ENCODE measurements around the gene TNFRSF1A.

DNA sequence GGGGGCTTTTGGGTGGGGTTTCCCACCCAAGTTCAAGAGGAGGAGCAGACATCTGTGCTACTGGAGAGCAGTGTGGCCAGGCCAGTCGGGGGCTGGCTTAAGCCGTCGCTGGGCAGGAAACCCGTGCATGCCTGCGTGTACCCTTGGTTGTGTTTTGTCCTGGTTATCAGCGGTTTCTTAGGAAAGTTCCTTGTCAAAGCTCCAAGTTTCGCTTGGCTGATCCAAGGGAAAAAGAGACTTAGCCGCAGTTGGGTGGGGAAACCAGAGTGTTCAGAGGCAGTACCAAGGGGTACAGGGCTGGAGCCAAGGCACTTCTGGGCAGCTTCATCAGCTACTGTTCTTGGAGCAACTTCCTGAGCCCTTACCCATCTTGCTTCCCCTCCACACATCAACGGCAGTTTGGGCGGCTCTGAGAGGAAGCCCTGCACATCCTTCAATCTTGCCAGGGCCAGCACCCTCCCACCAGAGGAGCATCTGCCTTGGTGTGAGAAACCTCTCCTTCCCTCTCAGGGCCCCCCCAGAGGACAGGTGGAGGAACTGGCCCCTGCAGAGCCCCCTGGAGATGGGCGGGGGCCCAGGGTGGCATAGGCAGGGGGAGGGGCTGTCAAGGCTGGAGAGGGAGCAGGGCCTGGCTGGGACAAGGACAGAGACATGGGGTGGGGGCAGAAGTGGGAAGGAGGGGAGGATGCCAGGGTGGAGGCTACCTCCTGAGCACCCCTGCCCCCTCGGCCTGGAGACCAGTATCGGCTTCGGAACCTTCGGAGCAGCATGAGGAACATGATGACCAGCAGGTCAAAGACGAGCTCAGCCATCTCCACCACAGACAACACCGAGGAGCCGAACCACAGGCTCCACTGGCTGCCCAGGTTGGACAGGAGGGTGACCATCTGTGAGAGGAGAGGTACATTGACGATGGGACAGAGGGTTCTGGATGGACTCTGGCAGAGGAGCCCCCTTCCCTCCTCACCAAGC, 5.8 kb upstream of the TNFRSF1A start:
- TF ChIP-seq, protein P1, sequence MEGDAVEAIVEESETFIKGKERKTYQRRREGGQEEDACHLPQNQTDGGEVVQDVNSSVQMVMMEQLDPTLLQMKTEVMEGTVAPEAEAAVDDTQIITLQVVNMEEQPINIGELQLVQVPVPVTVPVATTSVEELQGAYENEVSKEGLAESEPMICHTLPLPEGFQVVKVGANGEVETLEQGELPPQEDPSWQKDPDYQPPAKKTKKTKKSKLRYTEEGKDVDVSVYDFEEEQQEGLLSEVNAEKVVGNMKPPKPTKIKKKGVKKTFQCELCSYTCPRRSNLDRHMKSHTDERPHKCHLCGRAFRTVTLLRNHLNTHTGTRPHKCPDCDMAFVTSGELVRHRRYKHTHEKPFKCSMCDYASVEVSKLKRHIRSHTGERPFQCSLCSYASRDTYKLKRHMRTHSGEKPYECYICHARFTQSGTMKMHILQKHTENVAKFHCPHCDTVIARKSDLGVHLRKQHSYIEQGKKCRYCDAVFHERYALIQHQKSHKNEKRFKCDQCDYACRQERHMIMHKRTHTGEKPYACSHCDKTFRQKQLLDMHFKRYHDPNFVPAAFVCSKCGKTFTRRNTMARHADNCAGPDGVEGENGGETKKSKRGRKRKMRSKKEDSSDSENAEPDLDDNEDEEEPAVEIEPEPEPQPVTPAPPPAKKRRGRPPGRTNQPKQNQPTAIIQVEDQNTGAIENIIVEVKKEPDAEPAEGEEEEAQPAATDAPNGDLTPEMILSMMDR (IDR thresholded peaks at IDR 0.05), result no peak
- TF ChIP-seq POLR2AphosphoS5 (IDR thresholded peaks at IDR 0.05; ENCODE audit: low read depth, low read length) (no peak), TCF7L2 (IDR thresholded peaks at IDR 0.05; ENCODE audit: low read depth, low read length) (no peak), SIN3A (IDR thresholded peaks at IDR 0.05; ENCODE audit: borderline replicate concordance, insufficient read depth, low read depth, low read length) (no peak)
- TF ChIP-seq, protein P2, sequence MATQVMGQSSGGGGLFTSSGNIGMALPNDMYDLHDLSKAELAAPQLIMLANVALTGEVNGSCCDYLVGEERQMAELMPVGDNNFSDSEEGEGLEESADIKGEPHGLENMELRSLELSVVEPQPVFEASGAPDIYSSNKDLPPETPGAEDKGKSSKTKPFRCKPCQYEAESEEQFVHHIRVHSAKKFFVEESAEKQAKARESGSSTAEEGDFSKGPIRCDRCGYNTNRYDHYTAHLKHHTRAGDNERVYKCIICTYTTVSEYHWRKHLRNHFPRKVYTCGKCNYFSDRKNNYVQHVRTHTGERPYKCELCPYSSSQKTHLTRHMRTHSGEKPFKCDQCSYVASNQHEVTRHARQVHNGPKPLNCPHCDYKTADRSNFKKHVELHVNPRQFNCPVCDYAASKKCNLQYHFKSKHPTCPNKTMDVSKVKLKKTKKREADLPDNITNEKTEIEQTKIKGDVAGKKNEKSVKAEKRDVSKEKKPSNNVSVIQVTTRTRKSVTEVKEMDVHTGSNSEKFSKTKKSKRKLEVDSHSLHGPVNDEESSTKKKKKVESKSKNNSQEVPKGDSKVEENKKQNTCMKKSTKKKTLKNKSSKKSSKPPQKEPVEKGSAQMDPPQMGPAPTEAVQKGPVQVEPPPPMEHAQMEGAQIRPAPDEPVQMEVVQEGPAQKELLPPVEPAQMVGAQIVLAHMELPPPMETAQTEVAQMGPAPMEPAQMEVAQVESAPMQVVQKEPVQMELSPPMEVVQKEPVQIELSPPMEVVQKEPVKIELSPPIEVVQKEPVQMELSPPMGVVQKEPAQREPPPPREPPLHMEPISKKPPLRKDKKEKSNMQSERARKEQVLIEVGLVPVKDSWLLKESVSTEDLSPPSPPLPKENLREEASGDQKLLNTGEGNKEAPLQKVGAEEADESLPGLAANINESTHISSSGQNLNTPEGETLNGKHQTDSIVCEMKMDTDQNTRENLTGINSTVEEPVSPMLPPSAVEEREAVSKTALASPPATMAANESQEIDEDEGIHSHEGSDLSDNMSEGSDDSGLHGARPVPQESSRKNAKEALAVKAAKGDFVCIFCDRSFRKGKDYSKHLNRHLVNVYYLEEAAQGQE (IDR thresholded peaks at IDR 0.05; ENCODE audit: insufficient read depth in 1 of 2, low read depth in 2 of 2, low read length in 1 of 2), result no peak
